Liver (tissue), 9 donors: Measurements from ENCODE around the gene SURF2. TPM values are rescaled to one million over a fixed set of nuclear protein-coding genes. Genes with fewer than 3 reads are reported as not detected.

ENCODE experiments used
- DNase-seq: peaks from one replicate; pipeline ENCODE4 v3.0.0-alpha.2; 2017; ENCODE audit warnings: low spot score
- H3K27ac ChIP-seq, 2 donors: one replicate each; pipeline ENCODE4 v1.7.0; 2013; ENCODE audit warnings: inconsistent platforms in 2 of 2, low read length in 2 of 2, control low read depth in 1 of 2, low read depth in 1 of 2, mild to moderate bottlenecking in 1 of 2
- H3K27me3 ChIP-seq, 4 donors: one replicate each; pipeline versions ENCODE4 v1.6.1 to v1.7.0; 2013; ENCODE audit warnings: low read length in 3 of 4, inconsistent platforms in 1 of 4, mild to moderate bottlenecking in 1 of 4, moderate library complexity in 1 of 4; ENCODE audit not compliant: control insufficient read depth in 4 of 4, insufficient read depth in 4 of 4
- H3K36me3 ChIP-seq, 4 donors: one replicate each; pipeline versions ENCODE4 v1.6.1 to v1.7.0; 2013; ENCODE audit warnings: low read length in 3 of 4, mild to moderate bottlenecking in 3 of 4, low read depth in 1 of 4, moderate library complexity in 1 of 4; ENCODE audit not compliant: control insufficient read depth in 4 of 4, insufficient read depth in 3 of 4
- H3K4me1 ChIP-seq, 4 donors: one replicate each; pipeline versions ENCODE4 v1.6.1 to v1.7.0; 2013; ENCODE audit warnings: low read length in 3 of 4, mild to moderate bottlenecking in 3 of 4, moderate library complexity in 1 of 4; ENCODE audit not compliant: control insufficient read depth in 4 of 4, insufficient read depth in 4 of 4
- H3K4me3 ChIP-seq, 3 donors: one replicate each; pipeline versions ENCODE4 v1.6.1 to v1.7.0; 2013; ENCODE audit warnings: low read length in 3 of 3, control low read depth in 1 of 3, low read depth in 1 of 3, mild to moderate bottlenecking in 1 of 3
- H3K9ac ChIP-seq, 2 donors: one replicate each; pipeline ENCODE4 v1.7.0; 2013; ENCODE audit warnings: low read length in 2 of 2, mild to moderate bottlenecking in 2 of 2, moderate library complexity in 2 of 2, control low read depth in 1 of 2, low read depth in 1 of 2
- H3K9me3 ChIP-seq, 4 donors: one replicate each; pipeline versions ENCODE4 v1.6.1 to v1.7.0; 2013; ENCODE audit warnings: low read length in 3 of 4; ENCODE audit not compliant: control insufficient read depth in 4 of 4
- ATF3 ChIP-seq: IDR thresholded peaks from 2 replicates; pipeline ENCODE4 v1.6.1; 2016; ENCODE audit warnings: antibody characterized with exemption
- CTCF ChIP-seq: fragments of 150-350 bp; IDR thresholded peaks from 2 replicates; pipeline ENCODE4 v1.5.1; 2017; ENCODE audit warnings: improper control_type of control experiment, low read depth, low read length; ENCODE audit not compliant: missing input control
- EGR1 ChIP-seq, 2 donors: IDR thresholded peaks; 2 replicates each; pipeline ENCODE4 v1.6.1; 2016 to 2018; ENCODE audit warnings: antibody characterized with exemption in 2 of 2, low read depth in 2 of 2
- FOXA1 ChIP-seq: IDR thresholded peaks from 2 replicates; pipeline ENCODE4 v1.6.1; 2016; ENCODE audit warnings: antibody characterized with exemption
- FOXA2 ChIP-seq: IDR thresholded peaks from 2 replicates; pipeline ENCODE4 v1.6.1; 2016; ENCODE audit warnings: antibody characterized with exemption
- GABPA ChIP-seq, 2 donors: IDR thresholded peaks in 1 of 2; conservative IDR thresholded peaks in 1 of 2; 2 replicates each; pipeline ENCODE4 v1.6.1; 2016; ENCODE audit warnings: antibody characterized with exemption in 2 of 2, mild to moderate bottlenecking in 1 of 2, moderate library complexity in 1 of 2
- HNF4A ChIP-seq, 2 donors: conservative IDR thresholded peaks; 2 replicates each; pipeline ENCODE4 v1.6.1; 2016; ENCODE audit warnings: antibody characterized with exemption in 2 of 2, mild to moderate bottlenecking in 2 of 2
- HNF4G ChIP-seq: IDR thresholded peaks from 2 replicates; pipeline ENCODE4 v1.6.1; 2016; ENCODE audit warnings: antibody characterized with exemption
- JUND ChIP-seq, 2 donors: IDR thresholded peaks; 2 replicates each; pipeline ENCODE4 v1.6.1; 2016; ENCODE audit warnings: antibody characterized with exemption in 2 of 2
- MAX ChIP-seq: IDR thresholded peaks from 2 replicates; pipeline ENCODE4 v1.6.1; 2016; ENCODE audit warnings: antibody characterized with exemption
- NR2F2 ChIP-seq: IDR thresholded peaks from 2 replicates; pipeline ENCODE4 v1.6.1; 2016; ENCODE audit warnings: antibody characterized with exemption
- RAD21 ChIP-seq, 2 donors: IDR thresholded peaks; 2 replicates each; pipeline ENCODE4 v1.6.1; 2016; ENCODE audit warnings: antibody characterized with exemption in 2 of 2, mild to moderate bottlenecking in 2 of 2
- REST ChIP-seq: IDR thresholded peaks from 2 replicates; pipeline ENCODE4 v1.6.1; 2016; ENCODE audit warnings: antibody characterized with exemption, mild to moderate bottlenecking
- RXRA ChIP-seq, 2 donors: IDR thresholded peaks; 2 replicates each; pipeline ENCODE4 v1.6.1; 2017 to 2018; ENCODE audit warnings: antibody characterized with exemption in 2 of 2, mild to moderate bottlenecking in 1 of 2
- SP1 ChIP-seq: IDR thresholded peaks from 2 replicates; pipeline ENCODE4 v1.6.1; 2018; ENCODE audit warnings: antibody characterized with exemption, mild to moderate bottlenecking
- TAF1 ChIP-seq: conservative IDR thresholded peaks from 2 replicates; pipeline ENCODE4 v1.6.1; 2016; ENCODE audit warnings: antibody characterized with exemption, mild to moderate bottlenecking
- YY1 ChIP-seq: IDR thresholded peaks from 2 replicates; pipeline ENCODE4 v1.6.1; 2016; ENCODE audit warnings: antibody characterized with exemption, mild to moderate bottlenecking
- ZBTB33 ChIP-seq: IDR thresholded peaks from 2 replicates; pipeline ENCODE4 v1.6.1; 2016; ENCODE audit warnings: antibody characterized with exemption
- WGBS: extraction: QIAGEN DNeasy Blood & Tissue Kit; methylation state at CpG from one replicate; pipeline ENCODE4 v1.1.7; 2013; 5-methylcytosine and 5-hydroxymethylcytosine counted together
- polyA plus RNA-seq, 2 donors: library from polyadenylated mRNA; stranded (reverse) in 1 of 2; unstranded in 1 of 2; fragments of 200-250 nt in 1 of 2; fragments of >200 nt in 1 of 2; fragmentation: Nextera tagmentation in 1 of 2; extraction: Ambion mirVana in 1 of 2; gene quantifications; one replicate each; pipeline versions ENCODE4 v1.2.1 to v1.2.3, GENCODE V29; 2013 to 2015
- total RNA-seq, 2 donors: library from RNA; depleted of rRNA; stranded (reverse); fragments of >200 nt; gene quantifications; one replicate each; pipeline ENCODE4 v1.2.3, GENCODE V29; 2014
- donor health status: healthy.
- donor health status: healthy.
- donor health status: healthy.
- donor health status: healthy.
- donor health status: healthy.

Gene SURF2
- total and polyA plus RNA-seq, 4 donors = 6.0 to 15.8 (median 13.7) TPM

GRCh38 chr9:133370685-133371084, 14.3 kb downstream of the SURF2 start:
- no peaks in the 10 kb centered on the region for H3K9me3 ChIP-seq
- peaks cover 4 to 25% (median 17%) of the 10 kb centered on the region in 4 donors for H3K36me3 ChIP-seq
- no peak overlapping the region for H3K4me3 ChIP-seq
- no peaks in the 10 kb centered on the region for H3K27me3 ChIP-seq
- WGBS = 28% methylated on average over 9 of the region's 9 CpGs
- peaks cover 28 to 75% (median 65%) of the 10 kb centered on the region in 4 donors for H3K4me1 ChIP-seq
- H3K9ac ChIP-seq = no peak overlapping the region
- peak; percentile 57 for DNase-seq
- peak overlapping the region; percentile 51 to 62 for H3K27ac ChIP-seq
- peak; percentile 61 for TF ChIP-seq YY1
- TF ChIP-seq NR2F2 = no peak
- TF ChIP-seq FOXA1 = peak; percentile 93
- peak; percentile 93 for TF ChIP-seq FOXA2
- TF ChIP-seq JUND (IDR thresholded peaks at IDR 0.05) = no peak
- TF ChIP-seq RAD21 (IDR thresholded peaks at IDR 0.05) = no peak
- TF ChIP-seq MAX = no peak
- peak; percentile 90 for TF ChIP-seq TAF1
- no peak for TF ChIP-seq HNF4G
- no peak for TF ChIP-seq ATF3
- no peak for TF ChIP-seq CTCF
- TF ChIP-seq HNF4A (conservative IDR thresholded peaks at IDR 0.05) = peak in 1 of 2 donors; percentile 22
- peak in 1 of 2 donors; percentile 56 for TF ChIP-seq RXRA (IDR thresholded peaks at IDR 0.05)
- no peak for TF ChIP-seq ZBTB33
- TF ChIP-seq EGR1 (IDR thresholded peaks at IDR 0.05; ENCODE audit: low read depth in 2 of 2) = peak in 1 of 2 donors; percentile 21
- TF ChIP-seq REST = peak; percentile 43
- peak in 1 of 2 donors; percentile 60 for TF ChIP-seq GABPA (IDR thresholded peaks at IDR 0.05 in 1 of 2, conservative IDR thresholded peaks at IDR 0.05 in 1 of 2)
- peak; percentile 48 for TF ChIP-seq SP1
